HepG2 (cell line): ENCODE results near the gene COL9A2. TPM values are rescaled to one million over a fixed set of nuclear protein-coding genes. Genes with fewer than 3 reads are reported as not detected.

Experiments
- CENPT ChIP-seq: sonication (generic); formaldehyde crosslinking; IDR thresholded peaks from 2 replicates; pipeline ENCODE4 v1.8.0; 2022; ENCODE audit warnings: low read depth, mild to moderate bottlenecking, moderate library complexity, missing genetic modification reagents
- DNMT3B ChIP-seq: conservative IDR thresholded peaks from 2 replicates; pipeline ENCODE4 v1.6.1; 2016; ENCODE audit warnings: missing biosample characterization, control low read depth
- FOXC1 ChIP-seq: sonication (generic); formaldehyde crosslinking; IDR thresholded peaks from 2 replicates; pipeline ENCODE4 v1.8.0; 2022; ENCODE audit warnings: mild to moderate bottlenecking, missing genetic modification reagents, borderline replicate concordance
- FOXK2 ChIP-seq: fragments of 450-650 bp; IDR thresholded peaks from 2 replicates; pipeline ENCODE4 v1.6.1; 2016
- FOXP1 ChIP-seq, 2 experiments: fragments of 450-650 bp in 1 of 2; IDR thresholded peaks; 2 replicates each; pipeline ENCODE4 v1.6.1; 2017 to 2018; ENCODE audit warnings: antibody characterized with exemption in 1 of 2
- GRHL1 ChIP-seq: sonication (generic); formaldehyde crosslinking; conservative IDR thresholded peaks from 2 replicates; pipeline ENCODE4 v1.8.0; 2022; ENCODE audit warnings: missing genetic modification reagents
- HDAC6 ChIP-seq: fragments of 200-600 bp; sonication (generic); IDR thresholded peaks from 2 replicates; pipeline ENCODE4 v1.7.0; 2017; ENCODE audit warnings: mild to moderate bottlenecking, antibody characterized with exemption, low read length, low read depth
- HHEX ChIP-seq: IDR thresholded peaks from 2 replicates; pipeline ENCODE4 v1.6.1; 2016; ENCODE audit warnings: control low read depth
- MAFF ChIP-seq: IDR thresholded peaks from 2 replicates; pipeline ENCODE4 v1.6.1; 2011; ENCODE audit warnings: low read depth, low read length, improper control_type of control experiment
- RARG ChIP-seq: sonication (generic); formaldehyde crosslinking; IDR thresholded peaks from 2 replicates; pipeline ENCODE4 v1.4.0; 2020; ENCODE audit warnings: low read depth, mild to moderate bottlenecking, missing genetic modification reagents
- RXRB ChIP-seq: IDR thresholded peaks from 2 replicates; pipeline ENCODE4 v1.6.1; 2016; ENCODE audit warnings: borderline replicate concordance, missing genetic modification reagents, missing compliant biosample characterization
- SCMH1 ChIP-seq: sonication (generic); formaldehyde crosslinking; IDR thresholded peaks from 2 replicates; pipeline ENCODE4 v1.9.0; 2021; ENCODE audit warnings: missing genetic modification reagents, mild to moderate bottlenecking, borderline replicate concordance
- ZNF234 ChIP-seq: sonication (generic); formaldehyde crosslinking; conservative IDR thresholded peaks from 2 replicates; pipeline ENCODE4 v1.5.1; 2020; ENCODE audit warnings: mild to moderate bottlenecking, missing genetic modification reagents
- ZNF30 ChIP-seq: sonication (generic); formaldehyde crosslinking; IDR thresholded peaks from 2 replicates; pipeline ENCODE4 v1.5.0; 2020; ENCODE audit warnings: mild to moderate bottlenecking, missing genetic modification reagents
- ZNF317 ChIP-seq: sonication (generic); formaldehyde crosslinking; IDR thresholded peaks from 2 replicates; pipeline ENCODE4 v1.5.0; 2020; ENCODE audit warnings: mild to moderate bottlenecking, missing genetic modification reagents
- ZNF446 ChIP-seq: sonication (generic); formaldehyde crosslinking; IDR thresholded peaks from 2 replicates; pipeline ENCODE4 v1.5.0; 2020; ENCODE audit warnings: mild to moderate bottlenecking, missing genetic modification reagents
- ZNF496 ChIP-seq: sonication (generic); formaldehyde crosslinking; IDR thresholded peaks from 2 replicates; pipeline ENCODE4 v1.8.1; 2023; ENCODE audit warnings: mild to moderate bottlenecking, moderate library complexity, missing genetic modification reagents; ENCODE audit not compliant: insufficient replicate concordance
- ZNF543 ChIP-seq: sonication (generic); formaldehyde crosslinking; IDR thresholded peaks from 2 replicates; pipeline ENCODE4 v1.4.0; 2020; ENCODE audit warnings: mild to moderate bottlenecking, missing genetic modification reagents
- ZNF569 ChIP-seq: sonication (generic); formaldehyde crosslinking; IDR thresholded peaks from 2 replicates; pipeline ENCODE4 v1.5.0; 2020; ENCODE audit warnings: mild to moderate bottlenecking, missing genetic modification reagents, moderate library complexity, borderline replicate concordance
- polyA plus RNA-seq, 8 experiments: library from polyadenylated mRNA; depleted of rRNA in 3 of 8; stranded (reverse) in 7 of 8; unstranded in 1 of 8; fragments of >200 nt; fragmentation: Illumina TruSeq in 4 of 8; extraction: Trizol in 4 of 8; gene quantifications; 2 replicates each; pipeline versions ENCODE4 v1.2.1 to v1.2.3, GENCODE V29; 2011 to 2016; ENCODE audit warnings: low read depth in 4 of 8, missing spikeins in 1 of 8, mixed read lengths in 1 of 8; ENCODE audit not compliant: insufficient read depth in 1 of 8
- total RNA-seq, 5 experiments: library from RNA; depleted of rRNA; stranded (reverse); fragments of >200 nt; fragmentation: Illumina TruSeq; extraction: Trizol; gene quantifications; 2 replicates each; pipeline ENCODE4 v1.2.3, GENCODE V29; 2016; ENCODE audit warnings: low read depth in 1 of 5
- TF ChIP-seq, protein P1 (sequence below): sonication (generic); formaldehyde crosslinking; IDR thresholded peaks from 2 replicates; pipeline ENCODE4 v1.4.0; 2020; ENCODE audit warnings: mild to moderate bottlenecking, missing genetic modification reagents
- TF ChIP-seq, protein P2 (sequence below): IDR thresholded peaks from 2 replicates; pipeline ENCODE4 v1.6.1; 2012; ENCODE audit warnings: low read length, improper control_type of control experiment
- TF ChIP-seq, protein P3 (sequence below): sonication (generic); formaldehyde crosslinking; IDR thresholded peaks from 2 replicates; pipeline ENCODE4 v1.4.0; 2020; ENCODE audit warnings: missing genetic modification reagents, borderline replicate concordance

The COL9A2 gene
- total and polyA plus RNA-seq, 2 of the 13 experiments (the other 11 are each of a cell fraction or from before 2014, with no cell fraction given) = 20.2 to 26.9 TPM

DNA sequence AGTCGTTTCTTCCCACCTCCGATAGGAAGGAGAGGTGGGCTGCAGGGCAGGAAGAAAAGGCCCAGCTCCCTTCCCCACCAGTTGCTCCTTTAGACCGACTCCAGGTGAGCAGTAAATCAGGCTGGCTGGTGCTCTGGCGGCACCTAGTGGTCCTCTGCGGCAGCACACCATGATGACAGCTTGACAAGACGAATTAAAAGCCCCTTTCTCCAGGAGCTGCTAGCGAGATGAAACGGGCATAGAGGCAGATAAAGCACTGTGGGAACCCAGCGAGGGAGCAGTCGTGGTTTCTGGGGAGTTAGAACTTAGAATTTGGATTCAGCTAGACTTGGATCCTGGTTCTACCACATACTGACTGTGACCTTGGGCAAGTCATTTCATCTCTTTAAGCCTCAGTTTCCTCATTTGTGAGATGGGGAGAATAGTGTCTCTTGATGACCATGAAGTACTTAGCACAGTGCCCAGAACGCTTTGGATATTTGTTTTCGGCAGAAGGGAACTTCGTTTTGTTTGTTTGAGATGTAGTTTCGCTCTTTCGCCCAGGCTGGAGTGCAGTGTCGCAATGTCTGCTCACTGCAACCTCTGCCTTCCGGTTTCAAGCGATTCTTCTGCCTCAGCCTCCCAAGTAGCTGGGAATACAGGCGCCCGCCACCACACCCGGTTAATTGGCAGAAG, 21.8 kb upstream of the COL9A2 start (continued):
- no peak for TF ChIP-seq ZNF496
- TF ChIP-seq, protein P1, sequence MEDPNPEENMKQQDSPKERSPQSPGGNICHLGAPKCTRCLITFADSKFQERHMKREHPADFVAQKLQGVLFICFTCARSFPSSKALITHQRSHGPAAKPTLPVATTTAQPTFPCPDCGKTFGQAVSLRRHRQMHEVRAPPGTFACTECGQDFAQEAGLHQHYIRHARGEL (CRISPR knock-in tag) = no peak; the same call in 1 of the 2 replicates
- TF ChIP-seq, protein P2, sequence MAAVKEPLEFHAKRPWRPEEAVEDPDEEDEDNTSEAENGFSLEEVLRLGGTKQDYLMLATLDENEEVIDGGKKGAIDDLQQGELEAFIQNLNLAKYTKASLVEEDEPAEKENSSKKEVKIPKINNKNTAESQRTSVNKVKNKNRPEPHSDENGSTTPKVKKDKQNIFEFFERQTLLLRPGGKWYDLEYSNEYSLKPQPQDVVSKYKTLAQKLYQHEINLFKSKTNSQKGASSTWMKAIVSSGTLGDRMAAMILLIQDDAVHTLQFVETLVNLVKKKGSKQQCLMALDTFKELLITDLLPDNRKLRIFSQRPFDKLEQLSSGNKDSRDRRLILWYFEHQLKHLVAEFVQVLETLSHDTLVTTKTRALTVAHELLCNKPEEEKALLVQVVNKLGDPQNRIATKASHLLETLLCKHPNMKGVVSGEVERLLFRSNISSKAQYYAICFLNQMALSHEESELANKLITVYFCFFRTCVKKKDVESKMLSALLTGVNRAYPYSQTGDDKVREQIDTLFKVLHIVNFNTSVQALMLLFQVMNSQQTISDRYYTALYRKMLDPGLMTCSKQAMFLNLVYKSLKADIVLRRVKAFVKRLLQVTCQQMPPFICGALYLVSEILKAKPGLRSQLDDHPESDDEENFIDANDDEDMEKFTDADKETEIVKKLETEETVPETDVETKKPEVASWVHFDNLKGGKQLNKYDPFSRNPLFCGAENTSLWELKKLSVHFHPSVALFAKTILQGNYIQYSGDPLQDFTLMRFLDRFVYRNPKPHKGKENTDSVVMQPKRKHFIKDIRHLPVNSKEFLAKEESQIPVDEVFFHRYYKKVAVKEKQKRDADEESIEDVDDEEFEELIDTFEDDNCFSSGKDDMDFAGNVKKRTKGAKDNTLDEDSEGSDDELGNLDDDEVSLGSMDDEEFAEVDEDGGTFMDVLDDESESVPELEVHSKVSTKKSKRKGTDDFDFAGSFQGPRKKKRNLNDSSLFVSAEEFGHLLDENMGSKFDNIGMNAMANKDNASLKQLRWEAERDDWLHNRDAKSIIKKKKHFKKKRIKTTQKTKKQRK = no peak
- TF ChIP-seq ZNF234 (CRISPR knock-in tag) = no peak
- 0 out of 2 replicates have a peak, but pooled peaks have one; percentile 30 for TF ChIP-seq RXRB
- TF ChIP-seq FOXP1 (IDR thresholded peaks at IDR 0.05) = no peak
- no peak for TF ChIP-seq FOXP1 (CRISPR knock-in tag; IDR thresholded peaks at IDR 0.05)
- TF ChIP-seq HDAC6 = no peak
- no peak for TF ChIP-seq GRHL1 (CRISPR knock-in tag)
- TF ChIP-seq HHEX (CRISPR knock-in tag) = no peak
- TF ChIP-seq FOXC1 (CRISPR knock-in tag) = peak; percentile 34; the same call in 1 of the 2 replicates
- TF ChIP-seq, protein P3, sequence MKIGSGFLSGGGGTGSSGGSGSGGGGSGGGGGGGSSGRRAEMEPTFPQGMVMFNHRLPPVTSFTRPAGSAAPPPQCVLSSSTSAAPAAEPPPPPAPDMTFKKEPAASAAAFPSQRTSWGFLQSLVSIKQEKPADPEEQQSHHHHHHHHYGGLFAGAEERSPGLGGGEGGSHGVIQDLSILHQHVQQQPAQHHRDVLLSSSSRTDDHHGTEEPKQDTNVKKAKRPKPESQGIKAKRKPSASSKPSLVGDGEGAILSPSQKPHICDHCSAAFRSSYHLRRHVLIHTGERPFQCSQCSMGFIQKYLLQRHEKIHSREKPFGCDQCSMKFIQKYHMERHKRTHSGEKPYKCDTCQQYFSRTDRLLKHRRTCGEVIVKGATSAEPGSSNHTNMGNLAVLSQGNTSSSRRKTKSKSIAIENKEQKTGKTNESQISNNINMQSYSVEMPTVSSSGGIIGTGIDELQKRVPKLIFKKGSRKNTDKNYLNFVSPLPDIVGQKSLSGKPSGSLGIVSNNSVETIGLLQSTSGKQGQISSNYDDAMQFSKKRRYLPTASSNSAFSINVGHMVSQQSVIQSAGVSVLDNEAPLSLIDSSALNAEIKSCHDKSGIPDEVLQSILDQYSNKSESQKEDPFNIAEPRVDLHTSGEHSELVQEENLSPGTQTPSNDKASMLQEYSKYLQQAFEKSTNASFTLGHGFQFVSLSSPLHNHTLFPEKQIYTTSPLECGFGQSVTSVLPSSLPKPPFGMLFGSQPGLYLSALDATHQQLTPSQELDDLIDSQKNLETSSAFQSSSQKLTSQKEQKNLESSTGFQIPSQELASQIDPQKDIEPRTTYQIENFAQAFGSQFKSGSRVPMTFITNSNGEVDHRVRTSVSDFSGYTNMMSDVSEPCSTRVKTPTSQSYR = peak; percentile 15; the same call in 1 of the 2 replicates
- no peak for TF ChIP-seq ZNF317 (CRISPR knock-in tag)
- no peak for TF ChIP-seq FOXK2
- no peak for TF ChIP-seq CENPT (CRISPR knock-in tag)
- no peak for TF ChIP-seq ZNF543 (CRISPR knock-in tag)
- TF ChIP-seq MAFF = no peak
- TF ChIP-seq ZNF569 (CRISPR knock-in tag) = no peak
- TF ChIP-seq ZNF446 = no peak
- no peak for TF ChIP-seq SCMH1 (CRISPR knock-in tag)
- TF ChIP-seq DNMT3B (CRISPR knock-in tag) = no peak
- no peak for TF ChIP-seq ZNF30 (CRISPR knock-in tag)
- TF ChIP-seq RARG (CRISPR knock-in tag) = no peak
